RWPE2 (cell line): ENCODE measurements around the gene KIFC3.

Experiments used
- ATAC-seq: fragments of 200-7000 bp; cut with Tn5 transposase; 3 replicates; pipeline ENCODE4 v1.9.1; 2021; ENCODE audit warnings: low read depth
- DNase-seq: peaks from one replicate; pipeline ENCODE4 v3.0.0-alpha.2; 2020; ENCODE audit warnings: low spot score
- H3K27ac ChIP-seq: fragments of 450-650 bp; 2 replicates; pipeline ENCODE4 v1.5.1; 2017; ENCODE audit warnings: mild to moderate bottlenecking; ENCODE audit not compliant: poor library complexity, severe bottlenecking
- H3K27me3 ChIP-seq: fragments of 250-450 bp; sonication (Bioruptor Pico); 2 replicates; pipeline ENCODE4 v1.5.1; 2021; ENCODE audit warnings: mild to moderate bottlenecking, moderate library complexity; ENCODE audit not compliant: insufficient read depth, poor library complexity, severe bottlenecking
- H3K36me3 ChIP-seq: fragments of 250-450 bp; sonication (Bioruptor Pico); 2 replicates; pipeline ENCODE4 v1.5.1; 2020; ENCODE audit warnings: low read depth, mild to moderate bottlenecking, moderate library complexity
- H3K4me1 ChIP-seq: fragments of 250-450 bp; sonication (Bioruptor Pico); 2 replicates; pipeline ENCODE4 v1.5.1; 2021; ENCODE audit warnings: mild to moderate bottlenecking, moderate library complexity; ENCODE audit not compliant: insufficient read depth, poor library complexity, severe bottlenecking
- H3K4me3 ChIP-seq: fragments of 250-450 bp; sonication (Bioruptor Pico); 2 replicates; pipeline ENCODE4 v1.5.1; 2021; ENCODE audit warnings: mild to moderate bottlenecking, moderate library complexity; ENCODE audit not compliant: severe bottlenecking
- H3K9me3 ChIP-seq: fragments of 250-450 bp; sonication (Bioruptor Pico); 2 replicates; pipeline ENCODE4 v1.5.1; 2021; ENCODE audit warnings: mild to moderate bottlenecking, moderate library complexity; ENCODE audit not compliant: severe bottlenecking
- CTCF ChIP-seq: fragments of 450-650 bp; IDR thresholded peaks from one replicate; pipeline ENCODE4 v1.5.1; 2017; ENCODE audit warnings: mild to moderate bottlenecking, moderate library complexity; ENCODE audit not compliant: poor library complexity, severe bottlenecking

The KIFC3 gene

GRCh38 chr16:57725151-57725550, 77.1 kb downstream of the KIFC3 start:
- no peak for ATAC-seq
- H3K36me3 ChIP-seq = no peaks in the 10 kb centered on the region
- H3K9me3 ChIP-seq = no peaks in the 10 kb centered on the region
- H3K27ac ChIP-seq = no peak overlapping the region
- no peak overlapping the region for H3K4me3 ChIP-seq
- no peaks in the 10 kb centered on the region for H3K4me1 ChIP-seq
- no peak for DNase-seq
- H3K27me3 ChIP-seq = no peaks in the 10 kb centered on the region
- no peak for TF ChIP-seq CTCF

GRCh38 chr16:57724531-57724930, 77.8 kb downstream of the KIFC3 start:
- H3K9me3 ChIP-seq = no peaks in the 10 kb centered on the region
- ATAC-seq (no peak), DNase-seq (no peak)
- no peaks in the 10 kb centered on the region for H3K27me3 ChIP-seq
- TF ChIP-seq CTCF = no peak
- H3K27ac ChIP-seq = no peak overlapping the region
- no peak overlapping the region for H3K4me3 ChIP-seq
- no peaks in the 10 kb centered on the region for H3K4me1 ChIP-seq
- H3K36me3 ChIP-seq = no peaks in the 10 kb centered on the region

GRCh38 chr16:57723170-57723569, 79.1 kb downstream of the KIFC3 start:
- no peaks in the 10 kb centered on the region for H3K4me1 ChIP-seq
- no peak overlapping the region for H3K4me3 ChIP-seq
- H3K36me3 ChIP-seq = no peaks in the 10 kb centered on the region
- no peak for ATAC-seq
- H3K9me3 ChIP-seq = no peaks in the 10 kb centered on the region
- DNase-seq = no peak
- no peaks in the 10 kb centered on the region for H3K27me3 ChIP-seq
- no peak overlapping the region for H3K27ac ChIP-seq
- no peak for TF ChIP-seq CTCF

GRCh38 chr16:57722651-57723050, 79.6 kb downstream of the KIFC3 start:
- Histone ChIP-seq H3K36me3 (no peaks in the 10 kb centered on the region), H3K4me1 (no peaks in the 10 kb centered on the region), H3K4me3 (no peak overlapping the region), H3K9me3 (no peaks in the 10 kb centered on the region), H3K27ac (no peak overlapping the region), H3K27me3 (no peaks in the 10 kb centered on the region)
- DNase-seq (no peak), ATAC-seq (no peak)
- no peak for TF ChIP-seq CTCF

- Histone ChIP-seq H3K4me1 (no peaks in the 10 kb centered on the region), H3K27ac (no peak overlapping the region), H3K36me3 (no peaks in the 10 kb centered on the region), H3K4me3 (no peak overlapping the region), H3K9me3 (no peaks in the 10 kb centered on the region), H3K27me3 (no peaks in the 10 kb centered on the region)
- ATAC-seq (no peak), DNase-seq (no peak)
- TF ChIP-seq CTCF = no peak
Observed at GRCh38 chr16:57722210-57722499, 80.1 kb downstream of the KIFC3 start.
